NCI-H82 treated with DMSO at 0.1 percent for 48 hours (cell line): ENCODE results near the gene BTBD1.
"Not testable (repeated sequence)": the region's sequence is repeated elsewhere in the genome, so short reads cannot be mapped to it uniquely, and the experiment has no call there.

Experiments used
- DNase-seq: peaks from one replicate; lab custom pipeline; 2025; ENCODE audit not compliant: unreplicated experiment; lab: John Stamatoyannopoulos, UW

The BTBD1 gene

GRCh38 chr15:83061680-83062079 lies 5.4 kb downstream of the BTBD1 start:
- no peak for DNase-seq

- no peak for DNase-seq
Observed at GRCh38 chr15:83057696-83058376, 9.2 kb downstream of the BTBD1 start.

GRCh38 chr15:83057002-83057401 lies 10.1 kb downstream of the BTBD1 start:
- DNase-seq, result no peak

GRCh38 chr15:83053151-83053550 lies 13.9 kb downstream of the BTBD1 start:
- no peak for DNase-seq

- DNase-seq, result no peak
Observed at GRCh38 chr15:83046558-83047127, 20.4 kb downstream of the BTBD1 start.

GRCh38 chr15:83044156-83044555 lies 22.9 kb downstream of the BTBD1 start:
- no peak for DNase-seq

GRCh38 chr15:83039206-83039605 lies 27.8 kb downstream of the BTBD1 start:
- no peak for DNase-seq

- DNase-seq, result no peak
Observed at GRCh38 chr15:83036253-83036652, 30.8 kb downstream of the BTBD1 start.

- not testable (repeated sequence) for DNase-seq
Observed at GRCh38 chr15:83031234-83031633, 35.8 kb downstream of the BTBD1 start.

GRCh38 chr15:83030021-83030420 lies 37.0 kb downstream of the BTBD1 start:
- no peak for DNase-seq

GRCh38 chr15:83018436-83018835 lies 48.6 kb downstream of the BTBD1 start:
- no peak for DNase-seq

- no peak for DNase-seq
Observed at GRCh38 chr15:83016906-83017305, 50.1 kb downstream of the BTBD1 start.

- no peak for DNase-seq
Observed at GRCh38 chr15:83015361-83015760, 51.7 kb downstream of the BTBD1 start.

- DNase-seq, result no peak
Observed at GRCh38 chr15:83014205-83014653, 52.8 kb downstream of the BTBD1 start.

- no peak for DNase-seq
Observed at GRCh38 chr15:83012636-83013035, 54.4 kb downstream of the BTBD1 start.

GRCh38 chr15:83012076-83012426 lies 55.0 kb downstream of the BTBD1 start:
- DNase-seq, result no peak

- peak; percentile 64 for DNase-seq
Observed at GRCh38 chr15:83011271-83012075, 55.6 kb downstream of the BTBD1 start, which contains the start of gene C15orf40. Gene C15orf40 (minus strand): TSS chr15:83011639. CDS start chr15:83011607, 32 bp downstream.

- DNase-seq, result peak; percentile 34
Observed at GRCh38 chr15:83010709-83011270, 56.3 kb downstream of the BTBD1 start.

- not testable (repeated sequence) for DNase-seq
Observed at GRCh38 chr15:83000672-83001031, 66.4 kb downstream of the BTBD1 start.

GRCh38 chr15:82999905-83000671 lies 67.0 kb downstream of the BTBD1 start:
- peak; percentile 49 for DNase-seq

- no peak for DNase-seq
Observed at GRCh38 chr15:82999426-82999825, 67.6 kb downstream of the BTBD1 start.
